ENCODE measurements around the gene DHFR. TPM values are rescaled to one million over a fixed set of nuclear protein-coding genes. Genes with fewer than 3 reads are reported as not detected.
A peak's percentile ranks its signal among the peaks of the same experiment; 100 is the strongest.

The DHFR gene
- polyA plus RNA-seq, 1 of the 3 experiments (the other 2 are of a cell fraction), result 16.6 TPM

- H3K4me1 ChIP-seq (ENCODE audit: control insufficient read depth in 1 of 2, insufficient read depth in 2 of 2, low read depth in 1 of 2, low read length in 1 of 2), result peaks cover 0 to 5% of the 10 kb centered on the region in 2 experiments; a peak in 2 of 4 replicates
- H3K9me3 ChIP-seq, result no peaks in the 10 kb centered on the region
- H3K79me2 ChIP-seq (ENCODE audit: insufficient read depth), result no peaks in the 10 kb centered on the region
- H3K4me2 ChIP-seq, result no peak overlapping the region
- no peak overlapping the region for H3K9ac ChIP-seq
- H3K36me3 ChIP-seq (replicated peaks in 1 of 2; ENCODE audit: control insufficient read depth in 1 of 2, insufficient read depth in 2 of 2, low read length in 1 of 2), result peaks cover 49 to 71% of the 10 kb centered on the region in 2 experiments
- no peak overlapping the region for H2AFZ ChIP-seq (ENCODE audit: low read depth)
- no peaks in the 10 kb centered on the region for H3K27me3 ChIP-seq (ENCODE audit: insufficient read depth)
- POLR2A ChIA-PET, result no interaction called here
- TF ChIP-seq TCF12 (IDR thresholded peaks at IDR 0.05), result no peak
- TF ChIP-seq MAX (IDR thresholded peaks at IDR 0.05; ENCODE audit: low read depth), result no peak
- no peak for TF ChIP-seq RAD21 (IDR thresholded peaks at IDR 0.05; ENCODE audit: low read length)
- TF ChIP-seq GATA2 (CRISPR knock-in tag; IDR thresholded peaks at IDR 0.05), result peak; percentile 7; the same call in 1 of the 2 replicates
- TF ChIP-seq CHD2 (IDR thresholded peaks at IDR 0.05; ENCODE audit: low read length, partially characterized antibody), result no peak
- no peak for TF ChIP-seq CTCF (IDR thresholded peaks at IDR 0.05)
- no peak for TF ChIP-seq YY1 (IDR thresholded peaks at IDR 0.05; ENCODE audit: low read depth)
- no peak for TF ChIP-seq TEAD4 (IDR thresholded peaks at IDR 0.05; ENCODE audit: borderline replicate concordance, insufficient read depth)
- TF ChIP-seq ZBTB33 (IDR thresholded peaks at IDR 0.05; ENCODE audit: borderline replicate concordance, low read depth), result no peak
- TF ChIP-seq FOXJ3 (CRISPR knock-in tag; IDR thresholded peaks at IDR 0.05), result no peak
- TF ChIP-seq MXI1 (IDR thresholded peaks at IDR 0.05; ENCODE audit: low read depth, low read length), result peak; percentile 32; the same call in 1 of the 2 replicates
- no peak for TF ChIP-seq NRF1 (IDR thresholded peaks at IDR 0.05; ENCODE audit: low read depth, low read length)
- H3K27ac ChIP-seq (ENCODE audit: low read depth in 2 of 2, low read length in 1 of 2), result peak overlapping the region in 1 of 2 experiments; percentile 28; a peak in 2 of 4 replicates
- CTCF ChIA-PET, result interaction anchor here (0.9 to 2.4 kb wide), 4 partner anchors 10 to 489 kb away, joined by 3 to 6 read pairs (median 4); no protein-coding TSS in a partner anchor
- H3K9me2 ChIP-seq, result no peaks in the 10 kb centered on the region
- no peaks in the 10 kb centered on the region for H4K20me1 ChIP-seq (ENCODE audit: insufficient read depth)
- peaks cover 1% of the 10 kb centered on the region for H3F3A ChIP-seq (replicated peaks; ENCODE audit: insufficient read depth)
- DNase-seq, result peak; percentile 33
- WGBS (ENCODE audit: low lambda C conversion rate), result 74% methylated on average over 6 of the region's 6 CpGs
- H3K4me3 ChIP-seq (ENCODE audit: low read depth in 2 of 2, low read length in 1 of 2), result no peak overlapping the region
Observed at GRCh38 chr5:80676706-80677105, 21.9 kb upstream of the DHFR start.

GRCh38 chr5:80672140-80672736, 17.5 kb upstream of the DHFR start:
- Histone ChIP-seq H4K20me1 (ENCODE audit: insufficient read depth) (no peaks in the 10 kb centered on the region), H3K27me3 (ENCODE audit: insufficient read depth) (no peaks in the 10 kb centered on the region), H3K27ac (ENCODE audit: low read depth in 2 of 2, low read length in 1 of 2) (no peak overlapping the region), H3F3A (replicated peaks; ENCODE audit: insufficient read depth) (peaks cover 5% of the 10 kb centered on the region), H3K4me2 (no peak overlapping the region), H3K9me3 (no peaks in the 10 kb centered on the region), H3K4me1 (ENCODE audit: control insufficient read depth in 1 of 2, insufficient read depth in 2 of 2, low read depth in 1 of 2, low read length in 1 of 2) (peaks cover 0 to 5% of the 10 kb centered on the region in 2 experiments; a peak in 2 of 4 replicates), H3K9ac (no peak overlapping the region), H3K9me2 (no peaks in the 10 kb centered on the region), H2AFZ (ENCODE audit: low read depth) (no peak overlapping the region), H3K4me3 (ENCODE audit: low read depth in 2 of 2, low read length in 1 of 2) (no peak overlapping the region; a peak in 1 of 4 replicates), H3K36me3 (replicated peaks in 1 of 2; ENCODE audit: control insufficient read depth in 1 of 2, insufficient read depth in 2 of 2, low read length in 1 of 2) (peaks cover 43 to 69% of the 10 kb centered on the region in 2 experiments), H3K79me2 (ENCODE audit: insufficient read depth) (no peaks in the 10 kb centered on the region)
- TF ChIP-seq CTCF (IDR thresholded peaks at IDR 0.05) (peak; percentile 84), TCF12 (IDR thresholded peaks at IDR 0.05) (no peak), RAD21 (IDR thresholded peaks at IDR 0.05; ENCODE audit: low read length) (peak; percentile 75), SMC3 (IDR thresholded peaks at IDR 0.05; ENCODE audit: low read depth, low read length) (peak; percentile 75), RCOR1 (IDR thresholded peaks at IDR 0.05; ENCODE audit: low read length) (no peak)
- ChIA-PET CTCF (interaction anchor here (0.6 to 2.0 kb wide), 28 partner anchors 8 to 628 kb away, joined by 3 to 10 read pairs (median 4); partner anchors contain the start of gene FAM151B), POLR2A (no interaction called here)
- WGBS (ENCODE audit: low lambda C conversion rate), result 3% methylated on average over 7 of the region's 7 CpGs
- DNase-seq, result peak; percentile 69
